Limb (tissue), 2 donors: Measurements from ENCODE around the gene JSRP1.

Source experiments
- DNase-seq, 2 donors: peaks; one replicate each; pipeline ENCODE4 v3.0.0-alpha.2; 2016; ENCODE audit errors: extremely low spot score in 2 of 2

Gene JSRP1

DNA sequence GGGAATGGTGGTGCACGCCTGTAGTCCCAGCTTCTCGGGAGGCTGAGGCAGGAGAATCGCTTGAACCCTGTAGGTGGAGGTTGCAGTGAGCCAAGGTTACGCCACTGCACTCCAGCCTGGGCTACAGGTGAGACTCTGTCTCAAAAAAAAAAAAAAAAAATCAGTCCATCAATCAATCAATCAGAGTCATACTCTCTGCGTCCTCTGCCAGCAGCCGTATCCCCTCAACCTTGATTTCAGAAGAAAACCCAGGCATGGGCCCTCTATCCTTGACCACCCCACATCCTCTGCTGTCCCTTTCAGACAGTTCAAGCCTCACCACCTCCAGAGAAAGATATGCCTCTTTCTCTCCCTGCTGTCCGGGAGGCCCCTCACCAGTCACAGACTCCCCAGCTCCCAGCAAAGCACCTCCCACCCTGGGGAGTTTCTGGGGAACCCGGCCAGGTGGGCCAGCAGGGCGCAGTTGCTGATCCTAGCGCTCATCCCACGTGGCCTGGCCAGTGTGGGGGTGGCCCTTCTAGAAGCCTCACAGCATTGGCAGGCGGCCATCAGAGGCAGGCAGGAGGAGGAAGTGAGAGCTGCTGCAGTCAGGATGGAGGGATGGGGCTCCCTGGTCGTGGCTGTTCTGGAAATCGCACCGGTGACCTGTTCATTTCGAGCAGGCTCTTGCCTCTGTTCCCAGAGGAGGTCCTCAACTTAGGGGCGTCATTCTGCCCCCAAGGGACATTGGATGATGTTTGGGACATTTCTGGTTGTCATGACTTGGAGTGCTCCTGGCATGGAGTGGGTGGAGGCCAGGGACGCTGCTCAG is 10.2 kb upstream of the JSRP1 start:
- DNase-seq: peak; percentile 45 to 67

DNA sequence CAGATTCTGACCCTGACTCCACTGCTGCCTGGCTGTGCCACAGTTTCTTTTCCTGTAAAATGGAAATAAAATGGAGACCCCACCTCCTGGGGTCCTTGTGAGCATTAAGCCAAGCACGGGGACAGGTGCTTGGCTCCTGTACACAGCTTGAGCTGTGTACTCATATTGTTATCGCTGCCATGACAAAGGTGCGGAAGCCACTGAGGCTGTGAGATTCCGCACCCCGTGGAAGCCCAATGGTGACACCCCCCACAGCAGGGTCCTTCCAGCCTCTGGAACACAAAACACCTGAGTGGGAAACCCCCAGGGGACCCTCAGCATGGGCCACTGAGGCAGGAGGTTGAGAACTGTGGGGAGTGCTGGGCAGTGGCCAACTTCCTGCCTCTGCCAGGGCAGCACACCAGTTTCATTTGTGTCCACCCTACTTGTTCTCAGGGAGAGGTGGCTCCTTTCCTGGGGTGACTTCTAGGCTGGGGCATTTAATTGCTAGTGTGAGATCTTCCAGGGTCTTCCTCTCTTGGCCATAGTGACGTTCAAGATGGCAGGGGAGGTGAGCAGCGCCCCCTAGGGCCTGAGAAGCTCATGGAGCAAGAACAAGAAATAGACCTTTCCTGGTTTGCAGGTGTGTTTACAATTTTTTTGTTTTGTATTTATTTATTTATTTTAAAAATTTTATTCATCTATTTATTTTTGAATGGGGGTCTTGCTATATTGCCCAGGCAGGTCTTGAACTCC is 5.4 kb upstream of the JSRP1 start:
- DNase-seq: no peak

DNA sequence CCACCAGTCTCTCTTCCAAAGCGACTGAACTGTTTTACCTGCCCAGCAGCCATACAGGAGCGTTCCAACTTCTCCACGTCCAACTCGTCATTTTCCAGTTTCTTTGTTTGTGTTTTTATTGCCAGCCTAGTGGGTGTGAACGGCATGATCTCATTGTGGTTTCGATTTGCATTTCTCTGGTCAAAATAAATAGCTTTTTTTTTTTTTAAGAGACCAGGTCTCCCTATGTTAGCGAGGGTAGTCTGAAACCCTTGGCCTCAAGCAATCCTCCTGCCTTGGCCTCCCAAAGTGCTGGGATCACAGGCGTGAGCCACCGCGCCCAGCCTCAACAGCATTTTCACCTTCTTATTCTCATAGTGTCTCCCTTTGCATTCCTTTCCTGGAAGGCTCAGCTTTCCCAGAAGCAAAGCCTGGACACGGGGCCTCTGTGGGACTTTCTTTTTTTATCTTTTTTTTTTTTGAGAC is 4.2 kb upstream of the JSRP1 start:
- no peak for DNase-seq

DNA sequence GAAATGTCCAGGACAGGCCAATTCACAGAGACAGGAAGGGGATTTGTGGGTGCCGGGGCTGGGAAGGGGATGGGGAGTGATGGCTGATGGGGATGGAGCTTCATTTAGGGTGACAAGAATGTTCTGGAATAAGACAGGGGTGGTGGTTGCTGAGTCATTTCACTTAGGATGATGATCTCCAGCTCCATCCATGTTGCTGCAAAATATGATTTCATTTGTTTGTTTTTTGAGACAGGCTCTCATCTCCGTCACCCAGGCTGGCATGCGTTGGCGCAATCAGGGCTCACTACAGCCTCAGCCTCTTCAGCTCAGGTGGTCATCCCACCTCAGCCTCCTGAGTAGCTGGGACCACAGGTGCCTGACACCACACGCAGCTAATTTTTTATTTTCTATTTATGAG is 3.1 kb upstream of the JSRP1 start:
- no peak for DNase-seq

DNA sequence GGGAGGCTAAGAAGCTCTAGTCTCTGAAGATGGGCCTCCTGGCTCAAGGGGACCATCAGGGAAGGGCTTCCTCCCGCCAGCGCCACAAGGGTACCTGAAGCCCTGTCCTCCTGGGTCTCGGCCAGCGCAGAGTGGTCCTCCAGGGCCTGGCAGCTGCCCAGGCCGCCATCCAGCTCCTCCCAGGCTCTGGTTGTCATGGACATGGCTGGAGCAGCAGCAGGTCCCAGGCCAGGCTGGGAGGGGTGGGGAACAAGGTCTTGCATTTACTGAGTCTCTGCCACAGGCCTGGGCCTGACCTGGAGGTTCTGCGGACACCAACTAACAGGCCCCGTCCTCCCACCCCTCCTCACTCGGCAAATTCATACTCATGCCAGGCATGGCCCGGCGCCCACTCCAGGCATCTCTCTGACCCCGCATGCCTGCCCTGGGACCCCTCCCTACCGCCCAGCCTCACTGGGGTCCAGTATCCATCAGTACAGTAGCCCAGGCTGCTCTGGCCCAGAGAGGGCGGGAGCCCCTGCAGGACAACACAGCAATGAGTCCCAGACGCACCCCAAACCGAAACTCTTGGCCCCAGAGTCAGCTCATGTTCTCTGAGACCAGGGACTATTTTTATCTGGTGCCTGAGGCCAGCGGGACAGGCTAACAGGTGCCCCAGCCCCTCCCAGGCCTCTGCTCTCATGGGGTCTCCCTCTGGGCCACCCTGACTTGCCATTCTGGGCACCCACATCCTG is 938 bp downstream of the JSRP1 start:
- DNase-seq: peak in 1 of 2 donors; percentile 46

DNA sequence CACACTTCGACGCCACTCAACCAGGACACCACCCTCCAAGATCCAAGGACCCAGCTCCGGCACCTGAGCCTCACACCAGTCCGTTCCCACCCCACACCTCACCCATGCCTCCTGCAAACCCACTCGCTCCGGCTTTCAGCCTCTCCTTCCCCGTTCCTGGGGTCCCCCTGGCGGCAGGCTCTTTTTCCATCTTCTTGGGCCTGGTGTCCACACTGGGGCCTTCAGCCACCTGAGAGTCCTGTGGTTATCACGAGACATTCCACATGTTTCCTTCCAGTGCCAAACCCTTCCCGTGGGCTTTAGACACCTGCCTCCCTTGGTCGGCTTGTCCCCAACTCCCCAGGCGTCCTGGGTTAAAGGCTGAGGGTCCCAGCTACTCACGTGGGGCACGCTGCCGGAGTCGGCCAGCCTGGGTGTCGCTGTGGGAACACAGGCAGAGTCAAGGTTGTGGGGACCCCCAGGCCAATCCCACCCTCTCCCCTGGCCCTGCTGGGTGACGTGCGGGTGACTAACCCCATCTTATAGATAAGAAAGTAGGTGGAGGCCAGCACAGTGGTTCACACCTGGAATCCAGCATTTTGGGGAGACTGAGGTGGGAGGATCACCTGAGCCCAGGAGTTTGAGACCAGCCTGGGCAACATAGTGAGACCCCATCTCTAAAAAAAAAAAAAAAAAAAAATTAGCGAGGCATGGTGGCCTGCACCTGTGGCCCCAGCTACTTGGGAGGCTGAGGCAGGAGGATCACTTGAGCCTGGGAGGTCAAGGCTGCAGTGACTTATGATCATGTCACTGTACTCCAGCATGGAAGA is 1.9 kb downstream of the JSRP1 start:
- DNase-seq: peak in 1 of 2 donors; percentile 74

DNA sequence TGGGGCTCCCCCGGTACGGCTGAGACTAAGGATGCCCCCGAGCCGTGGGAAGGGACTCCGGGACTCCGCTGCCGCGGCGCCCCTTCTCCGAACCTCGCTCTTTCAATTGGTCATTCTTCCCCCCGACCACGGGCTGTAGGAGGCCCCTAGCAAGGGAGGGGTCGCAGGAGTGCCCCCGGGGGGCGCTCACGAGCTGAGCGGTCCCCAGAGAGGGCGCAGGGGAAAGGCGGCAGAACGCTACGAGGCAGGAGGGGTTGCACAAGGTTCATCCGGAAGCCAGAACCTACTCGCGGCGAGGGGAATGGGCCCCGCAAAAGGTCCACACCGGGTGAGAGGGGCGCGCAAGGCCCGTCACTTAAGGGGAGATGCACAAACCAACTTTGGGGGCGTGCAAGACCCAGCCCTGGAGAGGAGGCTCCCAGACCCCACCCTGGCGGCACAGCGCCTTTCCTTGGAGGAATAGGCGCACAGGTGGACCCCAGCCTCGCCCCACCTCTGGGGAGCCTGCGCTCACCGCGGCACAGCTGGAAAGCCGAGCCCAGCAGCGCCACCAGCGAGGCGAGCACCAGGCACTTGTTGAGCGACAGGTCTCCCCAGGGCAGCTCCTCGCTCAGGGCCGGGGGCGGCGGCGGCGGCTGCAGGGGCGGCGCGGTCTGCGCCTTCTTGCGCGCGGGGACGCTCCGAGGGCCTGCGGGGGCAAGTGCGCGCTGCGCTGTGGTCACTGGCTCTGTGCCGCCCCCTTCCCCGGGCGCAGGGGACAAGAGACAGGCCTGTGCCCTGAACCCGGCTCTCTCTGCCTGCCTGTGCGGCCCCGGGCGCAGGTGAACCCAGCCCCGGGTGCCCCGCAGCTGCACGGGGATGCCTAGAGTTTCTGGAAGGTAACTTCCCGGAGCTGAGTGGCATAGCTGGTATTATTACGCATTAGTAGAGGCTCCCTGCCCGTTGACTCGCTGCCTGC is 2.8 kb downstream of the JSRP1 start:
- no peak for DNase-seq

DNA sequence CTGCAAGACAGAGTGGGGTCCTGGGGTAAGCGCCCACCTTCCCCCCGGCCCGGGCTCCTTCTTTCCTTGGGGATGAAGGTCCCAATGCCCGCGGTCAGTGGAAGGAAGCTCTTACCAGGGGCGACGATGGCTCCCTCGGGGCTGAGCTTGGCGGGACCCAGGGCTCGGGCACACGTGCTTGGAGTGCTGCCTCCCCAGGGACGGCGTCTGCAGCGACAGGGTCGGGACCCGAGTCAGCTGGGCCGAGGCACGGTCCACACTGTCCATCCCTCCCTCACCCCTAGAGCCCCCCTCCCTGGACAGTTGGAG is 3.5 kb downstream of the JSRP1 start:
- no peak for DNase-seq

DNA sequence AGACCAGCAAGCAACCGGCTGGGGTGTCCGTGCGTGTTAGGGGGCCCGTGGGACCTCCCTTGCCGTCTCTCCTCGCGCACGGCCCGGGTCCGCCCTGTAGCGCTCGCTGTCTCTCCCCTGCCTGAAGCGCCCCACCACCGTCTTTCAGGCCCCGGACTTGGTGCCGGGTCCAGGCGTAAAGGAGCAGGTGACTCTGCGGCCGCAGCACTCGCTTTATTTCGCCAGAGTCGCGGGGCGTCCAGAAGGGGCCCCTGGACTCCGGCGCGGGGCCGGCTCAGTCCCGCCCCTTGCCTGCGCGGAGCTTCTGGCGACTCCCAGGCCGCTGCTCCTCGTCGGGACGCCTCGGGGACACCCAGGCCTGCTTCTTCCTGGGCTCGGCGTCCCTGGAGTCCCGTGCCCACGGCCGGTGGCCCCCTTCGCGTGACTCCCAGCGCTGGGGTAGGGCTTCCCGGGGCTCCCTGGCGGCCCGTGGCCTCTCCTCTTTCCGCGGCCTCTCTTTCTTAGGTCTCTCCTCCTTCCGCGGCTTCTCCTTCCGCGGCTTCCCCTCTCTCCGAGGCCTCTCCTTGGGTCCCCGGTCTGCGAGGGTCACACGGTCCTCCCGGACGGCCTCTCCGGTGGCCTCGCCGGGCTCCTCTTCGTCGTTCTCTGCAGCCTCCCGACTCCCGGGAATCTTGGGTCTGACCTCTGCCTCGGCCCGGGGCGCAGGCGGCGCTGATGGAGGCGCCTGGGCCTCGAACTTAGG is 4.0 kb downstream of the JSRP1 start:
- DNase-seq: no peak

DNA sequence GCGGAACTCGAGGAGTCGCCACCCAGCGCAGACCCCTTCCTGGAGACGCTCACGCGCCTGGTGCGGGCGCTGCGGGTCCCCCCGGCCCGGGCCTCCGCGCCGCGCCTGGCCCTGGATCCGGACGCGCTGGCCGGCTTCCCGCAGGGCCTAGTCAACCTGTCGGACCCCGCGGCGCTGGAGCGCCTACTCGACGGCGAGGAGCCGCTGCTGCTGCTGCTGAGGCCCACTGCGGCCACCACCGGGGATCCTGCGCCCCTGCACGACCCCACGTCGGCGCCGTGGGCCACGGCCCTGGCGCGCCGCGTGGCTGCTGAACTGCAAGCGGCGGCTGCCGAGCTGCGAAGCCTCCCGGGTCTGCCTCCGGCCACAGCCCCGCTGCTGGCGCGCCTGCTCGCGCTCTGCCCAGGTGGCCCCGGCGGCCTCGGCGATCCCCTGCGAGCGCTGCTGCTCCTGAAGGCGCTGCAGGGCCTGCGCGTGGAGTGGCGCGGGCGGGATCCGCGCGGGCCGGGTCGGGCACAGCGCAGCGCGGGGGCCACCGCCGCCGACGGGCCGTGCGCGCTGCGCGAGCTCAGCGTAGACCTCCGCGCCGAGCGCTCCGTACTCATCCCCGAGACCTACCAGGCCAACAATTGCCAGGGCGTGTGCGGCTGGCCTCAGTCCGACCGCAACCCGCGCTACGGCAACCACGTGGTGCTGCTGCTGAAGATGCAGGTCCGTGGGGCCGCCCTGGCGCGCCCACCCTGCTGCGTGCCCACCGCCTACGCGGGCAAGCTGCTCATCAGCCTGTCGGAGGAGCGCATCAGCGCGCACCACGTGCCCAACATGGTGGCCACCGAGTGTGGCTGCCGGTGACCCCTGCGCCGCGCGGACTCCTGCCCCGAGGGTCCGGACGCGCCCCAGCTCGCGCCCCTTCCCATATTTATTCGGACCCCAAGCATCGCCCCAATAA is 4.8 kb downstream of the JSRP1 start:
- peak in 1 of 2 donors; percentile 51 for DNase-seq

DNA sequence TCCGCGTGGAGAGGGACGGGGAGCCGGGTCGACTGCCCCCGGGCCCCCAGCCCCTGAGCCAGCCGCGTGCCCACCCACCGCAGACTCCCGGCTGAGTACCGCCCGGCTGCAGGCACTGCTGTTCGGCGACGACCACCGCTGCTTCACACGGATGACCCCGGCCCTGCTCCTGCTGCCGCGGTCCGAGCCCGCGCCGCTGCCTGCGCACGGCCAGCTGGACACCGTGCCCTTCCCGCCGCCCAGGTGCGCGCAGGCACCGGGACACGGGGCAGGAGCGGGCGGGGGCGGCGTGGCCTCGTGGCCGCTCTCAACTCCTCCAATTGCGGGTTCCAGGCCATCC is 5.5 kb downstream of the JSRP1 start:
- DNase-seq: no peak

DNA sequence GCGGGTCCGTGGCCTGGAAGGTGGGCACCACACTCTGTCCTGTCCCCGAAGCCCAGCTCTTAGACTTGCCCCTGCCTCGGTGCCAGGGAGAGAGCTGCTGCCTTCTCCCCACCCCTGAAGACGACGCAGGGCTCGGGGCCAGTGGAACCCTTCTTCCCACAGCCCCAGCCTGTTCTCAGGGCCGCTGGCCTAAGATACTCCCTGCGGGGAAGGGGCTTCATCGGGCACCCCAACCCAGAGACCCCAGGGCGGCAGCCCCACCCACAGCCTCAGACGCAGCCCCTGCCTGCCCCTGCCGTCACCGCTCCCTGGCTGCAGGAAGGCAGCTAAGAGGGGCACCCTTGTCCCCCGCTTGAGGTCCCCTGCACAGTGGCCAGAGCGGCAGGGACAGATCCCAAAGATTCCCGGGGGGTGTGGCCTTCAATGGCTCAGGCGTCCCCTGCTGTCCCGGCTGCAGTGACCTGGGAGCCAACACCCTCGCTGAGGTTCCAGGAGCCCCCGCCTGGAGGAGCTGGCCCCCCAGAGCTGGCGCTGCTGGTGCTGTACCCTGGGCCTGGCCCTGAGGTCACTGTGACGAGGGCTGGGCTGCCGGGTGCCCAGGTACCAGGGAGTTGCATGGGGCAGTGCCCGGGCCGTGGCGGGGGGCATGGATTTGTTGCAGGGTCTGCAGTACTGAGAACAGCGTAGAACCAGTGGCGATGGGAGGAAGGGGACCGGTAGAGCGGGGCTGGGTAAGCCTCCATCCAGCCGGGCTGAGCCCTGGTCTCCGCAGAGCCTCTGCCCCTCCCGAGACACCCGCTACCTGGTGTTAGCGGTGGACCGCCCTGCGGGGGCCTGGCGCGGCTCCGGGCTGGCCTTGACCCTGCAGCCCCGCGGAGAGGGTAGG is 6.1 kb downstream of the JSRP1 start:
- no peak for DNase-seq

DNA sequence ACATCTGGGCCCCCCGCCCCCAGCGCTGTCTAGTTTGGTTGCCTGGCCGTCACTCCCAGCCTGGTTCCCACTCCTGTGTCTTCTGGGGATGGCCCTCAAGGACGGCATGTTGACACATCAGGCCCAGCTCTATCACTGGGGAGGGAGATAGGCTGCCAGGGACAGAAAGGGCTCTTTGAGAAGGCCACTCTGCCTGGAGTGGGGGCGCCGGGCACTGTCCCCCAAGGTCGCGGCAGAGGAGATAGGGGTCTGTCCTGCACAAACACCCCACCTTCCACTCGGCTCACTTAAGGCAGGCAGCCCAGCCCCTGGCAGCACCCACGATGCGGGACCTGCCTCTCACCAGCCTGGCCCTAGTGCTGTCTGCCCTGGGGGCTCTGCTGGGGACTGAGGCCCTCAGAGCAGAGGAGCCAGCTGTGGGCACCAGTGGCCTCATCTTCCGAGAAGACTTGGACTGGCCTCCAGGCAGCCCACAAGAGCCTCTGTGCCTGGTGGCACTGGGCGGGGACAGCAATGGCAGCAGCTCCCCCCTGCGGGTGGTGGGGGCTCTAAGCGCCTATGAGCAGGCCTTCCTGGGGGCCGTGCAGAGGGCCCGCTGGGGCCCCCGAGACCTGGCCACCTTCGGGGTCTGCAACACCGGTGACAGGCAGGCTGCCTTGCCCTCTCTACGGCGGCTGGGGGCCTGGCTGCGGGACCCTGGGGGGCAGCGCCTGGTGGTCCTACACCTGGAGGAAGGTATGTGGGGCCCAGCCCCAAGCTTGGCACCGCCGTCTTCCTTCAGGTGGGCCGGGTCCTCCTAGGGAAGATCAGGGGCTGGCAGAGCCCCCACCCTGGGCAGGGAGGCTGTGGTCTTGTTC is 7.0 kb downstream of the JSRP1 start, which contains the start of gene AMH:
Gene AMH, plus strand, starts transcription at position 314 of the 857 bp plus-strand sequence. Its CDS starts 10 bp downstream, at position 324.
- DNase-seq: no peak

DNA sequence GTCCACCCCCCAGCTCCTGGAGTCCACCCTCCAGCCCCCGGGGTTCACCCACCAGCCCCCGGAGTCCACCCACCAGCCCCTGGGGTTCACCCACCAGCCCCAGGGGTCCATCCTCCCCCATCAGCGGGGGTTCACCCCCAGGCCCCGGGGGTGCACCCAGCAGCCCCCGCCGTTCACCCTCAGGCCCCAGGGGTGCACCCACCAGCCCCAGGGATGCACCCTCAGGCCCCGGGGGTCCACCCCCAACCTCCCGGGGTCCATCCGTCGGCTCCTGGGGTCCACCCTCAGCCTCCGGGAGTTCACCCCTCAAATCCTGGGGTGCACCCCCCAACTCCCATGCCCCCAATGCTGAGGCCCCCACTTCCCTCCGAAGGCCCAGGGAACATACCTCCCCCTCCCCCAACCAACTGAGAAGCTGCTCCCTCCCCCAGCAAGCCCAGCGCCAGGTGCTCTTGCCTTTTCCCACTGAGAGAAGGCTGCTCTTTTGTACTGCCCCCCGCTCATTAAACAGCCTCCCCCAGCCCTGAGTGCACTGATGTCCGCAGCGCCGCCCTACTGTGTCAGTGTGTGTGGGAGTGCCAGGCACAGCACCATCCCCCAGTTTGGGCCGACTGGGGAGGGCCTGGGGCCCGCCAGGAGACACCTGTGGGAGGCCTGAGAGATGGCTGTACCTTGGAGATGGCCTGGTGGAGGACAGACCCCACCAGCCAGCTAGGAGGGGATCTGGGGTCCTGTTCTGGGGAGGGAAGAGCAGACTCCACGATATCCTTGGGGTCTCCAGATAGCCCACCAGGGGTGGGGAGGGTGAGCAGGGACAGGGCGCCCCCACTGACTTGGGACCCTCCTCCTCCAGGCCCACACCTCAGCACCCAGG is 7.8 kb downstream of the JSRP1 start:
- DNase-seq: no peak

DNA sequence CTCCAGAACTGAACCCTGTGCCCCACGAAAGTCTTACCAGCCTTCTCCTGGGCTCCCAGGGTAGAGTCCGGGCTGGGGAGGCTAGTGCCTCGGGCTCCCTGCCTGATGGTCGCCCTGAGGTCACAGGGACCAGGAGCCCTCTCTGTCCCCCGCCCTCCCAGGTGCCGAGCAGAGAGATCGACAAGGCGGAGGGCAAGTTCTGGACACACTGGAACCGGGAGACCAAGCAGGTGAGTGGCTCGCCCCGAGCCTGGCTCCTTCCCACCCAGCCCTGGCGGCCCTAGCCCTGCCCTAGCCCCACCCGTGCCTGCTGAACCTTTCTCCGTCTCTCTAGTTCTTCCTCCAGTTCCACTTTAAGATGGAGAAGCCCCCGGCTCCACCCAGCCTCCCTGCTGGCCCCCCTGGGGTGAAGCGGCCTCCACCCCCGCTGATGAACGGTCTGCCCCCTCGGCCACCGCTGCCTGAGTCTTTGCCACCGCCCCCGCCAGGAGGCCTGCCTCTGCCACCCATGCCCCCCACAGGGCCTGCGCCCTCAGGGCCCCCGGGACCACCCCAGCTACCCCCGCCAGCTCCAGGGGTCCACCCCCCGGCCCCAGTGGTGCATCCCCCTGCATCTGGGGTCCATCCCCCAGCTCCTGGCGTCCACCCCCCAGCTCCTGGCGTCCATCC is 8.7 kb downstream of the JSRP1 start:
- no peak for DNase-seq
